Measurements from ENCODE around the gene TBX4.

Gene TBX4

DNA sequence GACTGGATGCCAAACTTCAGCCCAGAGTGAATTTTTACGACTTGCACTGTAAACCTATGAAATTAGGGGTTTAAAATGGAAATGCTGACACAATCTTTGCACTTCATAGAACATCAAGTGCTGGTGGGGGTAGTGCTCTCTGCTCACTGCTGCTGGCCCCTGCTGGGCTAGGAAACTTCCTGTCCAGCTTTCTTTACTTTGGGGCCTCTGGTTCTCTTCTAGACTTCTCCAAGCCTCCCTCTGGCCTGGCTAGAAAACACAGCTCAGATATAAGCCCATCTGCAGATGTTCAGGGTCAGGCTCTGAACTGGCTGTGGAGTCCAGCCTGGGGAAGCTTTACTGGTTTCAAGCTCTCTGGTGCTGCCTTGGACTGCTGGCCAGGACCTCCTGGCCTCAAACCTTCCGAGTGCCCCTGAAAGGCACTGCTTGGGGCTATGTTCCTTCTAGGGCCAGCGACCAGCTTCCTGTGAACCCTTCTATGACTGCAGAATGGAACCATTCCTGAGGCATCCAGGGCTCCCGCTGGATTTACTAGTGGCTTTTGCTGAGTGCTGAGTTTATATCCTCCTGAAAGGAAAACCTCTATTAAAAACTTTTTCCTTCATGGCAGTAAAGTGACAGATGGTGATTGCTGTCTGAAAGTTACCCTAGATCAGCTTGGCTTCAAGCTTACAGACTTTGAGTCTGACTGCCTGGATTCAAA lies 59.4 kb downstream of the TBX4 start:
- H3K79me2 ChIP-seq (ENCODE audit: insufficient read depth, low read length): no peaks in the 10 kb centered on the region
- no peaks in the 10 kb centered on the region for H3K27me3 ChIP-seq (ENCODE audit: low read length)
- H3K4me2 ChIP-seq (ENCODE audit: low read depth, low read length, poor library complexity, severe bottlenecking): no peak overlapping the region
- TF ChIP-seq EZH2phosphoT487 (conservative IDR thresholded peaks at IDR 0.05; ENCODE audit: low read length): no peak
- TF ChIP-seq, protein P1, sequence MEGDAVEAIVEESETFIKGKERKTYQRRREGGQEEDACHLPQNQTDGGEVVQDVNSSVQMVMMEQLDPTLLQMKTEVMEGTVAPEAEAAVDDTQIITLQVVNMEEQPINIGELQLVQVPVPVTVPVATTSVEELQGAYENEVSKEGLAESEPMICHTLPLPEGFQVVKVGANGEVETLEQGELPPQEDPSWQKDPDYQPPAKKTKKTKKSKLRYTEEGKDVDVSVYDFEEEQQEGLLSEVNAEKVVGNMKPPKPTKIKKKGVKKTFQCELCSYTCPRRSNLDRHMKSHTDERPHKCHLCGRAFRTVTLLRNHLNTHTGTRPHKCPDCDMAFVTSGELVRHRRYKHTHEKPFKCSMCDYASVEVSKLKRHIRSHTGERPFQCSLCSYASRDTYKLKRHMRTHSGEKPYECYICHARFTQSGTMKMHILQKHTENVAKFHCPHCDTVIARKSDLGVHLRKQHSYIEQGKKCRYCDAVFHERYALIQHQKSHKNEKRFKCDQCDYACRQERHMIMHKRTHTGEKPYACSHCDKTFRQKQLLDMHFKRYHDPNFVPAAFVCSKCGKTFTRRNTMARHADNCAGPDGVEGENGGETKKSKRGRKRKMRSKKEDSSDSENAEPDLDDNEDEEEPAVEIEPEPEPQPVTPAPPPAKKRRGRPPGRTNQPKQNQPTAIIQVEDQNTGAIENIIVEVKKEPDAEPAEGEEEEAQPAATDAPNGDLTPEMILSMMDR (IDR thresholded peaks at IDR 0.05; ENCODE audit: insufficient read depth, low read length, poor library complexity, severe bottlenecking): no peak
- no peak overlapping the region for H3K9ac ChIP-seq (ENCODE audit: low read length)
- no peaks in the 10 kb centered on the region for H3K36me3 ChIP-seq (ENCODE audit: low read length)
- H3K27ac ChIP-seq (ENCODE audit: low read depth, low read length): no peak overlapping the region
- H3K9me2 ChIP-seq (replicated peaks; ENCODE audit: insufficient read depth, low read length): no peaks in the 10 kb centered on the region
- H2AFZ ChIP-seq (ENCODE audit: low read depth, low read length, severe bottlenecking): no peak overlapping the region
- H3K9me3 ChIP-seq (ENCODE audit: insufficient read depth, low read length): no peaks in the 10 kb centered on the region
- no peaks in the 10 kb centered on the region for H3F3A ChIP-seq (ENCODE audit: insufficient read depth)
- H4K20me1 ChIP-seq (ENCODE audit: low read depth, low read length): no peaks in the 10 kb centered on the region
- no peak overlapping the region for H3K4me3 ChIP-seq (ENCODE audit: insufficient read depth, low read length, poor library complexity, severe bottlenecking)

DNA sequence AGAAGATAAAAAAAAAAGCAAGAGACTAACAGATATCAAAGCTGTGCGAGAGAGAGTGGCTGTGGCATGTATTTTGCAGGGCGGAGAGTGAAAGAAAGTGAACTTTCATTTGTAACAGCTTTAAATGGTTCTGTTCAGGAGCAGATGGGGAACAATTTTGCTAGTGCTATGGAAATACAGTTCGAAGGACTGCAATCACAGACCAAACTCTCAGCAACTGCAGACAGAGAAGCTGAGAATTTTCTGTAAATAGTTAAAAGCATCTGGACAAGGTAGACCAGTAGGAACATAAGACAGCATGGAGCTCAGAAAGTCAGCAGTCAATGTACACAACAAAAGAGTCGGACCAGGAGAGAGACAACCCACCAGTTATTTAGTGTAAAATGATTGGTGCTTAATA lies 62.3 kb downstream of the TBX4 start:
- no peak overlapping the region for H3K9ac ChIP-seq (ENCODE audit: low read length)
- H3K4me3 ChIP-seq (ENCODE audit: insufficient read depth, low read length, poor library complexity, severe bottlenecking): no peak overlapping the region
- no peak overlapping the region for H3K4me2 ChIP-seq (ENCODE audit: low read depth, low read length, poor library complexity, severe bottlenecking)
- H3K9me2 ChIP-seq (replicated peaks; ENCODE audit: insufficient read depth, low read length): no peaks in the 10 kb centered on the region
- no peaks in the 10 kb centered on the region for H3K36me3 ChIP-seq (ENCODE audit: low read length)
- no peak for TF ChIP-seq EZH2phosphoT487 (conservative IDR thresholded peaks at IDR 0.05; ENCODE audit: low read length)
- TF ChIP-seq, protein P1 (IDR thresholded peaks at IDR 0.05; ENCODE audit: insufficient read depth, low read length, poor library complexity, severe bottlenecking): no peak
- no peaks in the 10 kb centered on the region for H3K27me3 ChIP-seq (ENCODE audit: low read length)
- H3K27ac ChIP-seq (ENCODE audit: low read depth, low read length): no peak overlapping the region
- H3F3A ChIP-seq (ENCODE audit: insufficient read depth): no peaks in the 10 kb centered on the region
- H3K9me3 ChIP-seq (ENCODE audit: insufficient read depth, low read length): no peaks in the 10 kb centered on the region
- H2AFZ ChIP-seq (ENCODE audit: low read depth, low read length, severe bottlenecking): no peak overlapping the region
- H3K79me2 ChIP-seq (ENCODE audit: insufficient read depth, low read length): no peaks in the 10 kb centered on the region
- no peaks in the 10 kb centered on the region for H4K20me1 ChIP-seq (ENCODE audit: low read depth, low read length)

DNA sequence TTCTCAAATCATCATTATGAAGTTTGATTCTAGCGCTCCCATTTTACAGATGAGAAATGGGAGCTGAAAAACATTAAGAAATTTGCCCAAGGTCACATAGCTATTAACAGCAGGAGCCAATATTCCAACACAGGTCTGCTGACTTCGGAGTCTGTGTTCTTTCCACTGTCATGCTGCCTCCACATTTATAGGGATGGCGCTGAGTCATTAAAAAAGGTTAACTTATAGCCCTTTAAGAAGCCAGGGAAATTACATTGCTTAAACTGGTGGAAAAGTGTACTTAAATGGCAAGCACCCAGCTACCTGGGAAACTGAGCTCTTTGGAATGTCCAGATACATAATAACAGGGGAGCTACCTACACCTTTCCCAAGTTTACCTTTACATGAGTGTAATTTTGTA lies 65.0 kb downstream of the TBX4 start:
- TF ChIP-seq, protein P1 (IDR thresholded peaks at IDR 0.05; ENCODE audit: insufficient read depth, low read length, poor library complexity, severe bottlenecking): no peak
- TF ChIP-seq EZH2phosphoT487 (conservative IDR thresholded peaks at IDR 0.05; ENCODE audit: low read length): no peak
- no peaks in the 10 kb centered on the region for H3K9me3 ChIP-seq (ENCODE audit: insufficient read depth, low read length)
- H3K9ac ChIP-seq (ENCODE audit: low read length): no peak overlapping the region
- no peak overlapping the region for H2AFZ ChIP-seq (ENCODE audit: low read depth, low read length, severe bottlenecking)
- H3K4me2 ChIP-seq (ENCODE audit: low read depth, low read length, poor library complexity, severe bottlenecking): no peak overlapping the region
- H3K36me3 ChIP-seq (ENCODE audit: low read length): no peaks in the 10 kb centered on the region
- no peaks in the 10 kb centered on the region for H3K9me2 ChIP-seq (replicated peaks; ENCODE audit: insufficient read depth, low read length)
- H3K27ac ChIP-seq (ENCODE audit: low read depth, low read length): no peak overlapping the region
- H3K4me3 ChIP-seq (ENCODE audit: insufficient read depth, low read length, poor library complexity, severe bottlenecking): no peak overlapping the region
- no peaks in the 10 kb centered on the region for H3F3A ChIP-seq (ENCODE audit: insufficient read depth)
- H4K20me1 ChIP-seq (ENCODE audit: low read depth, low read length): no peaks in the 10 kb centered on the region
- H3K27me3 ChIP-seq (ENCODE audit: low read length): no peaks in the 10 kb centered on the region
- H3K79me2 ChIP-seq (ENCODE audit: insufficient read depth, low read length): no peaks in the 10 kb centered on the region
